Measurements from ENCODE around the gene SNED1.

Gene SNED1

GRCh38 chr2:241006412-241006811 is 8.0 kb downstream of the SNED1 start:
- in situ Hi-C loops (cut with MboI; ENCODE audit: low pct_unique_long_range_greater_than_20kb, low sequenced_read_pairs, unreplicated experiment): no loop called here
- no peak for DNase-seq (ENCODE audit: low spot score)
- no peak for TF ChIP-seq CTCF (IDR thresholded peaks at IDR 0.05; ENCODE audit: extremely low read depth, insufficient read depth, missing control alignments)

- DNase-seq (ENCODE audit: low spot score): no peak
- TF ChIP-seq CTCF (IDR thresholded peaks at IDR 0.05; ENCODE audit: extremely low read depth, insufficient read depth, missing control alignments): no peak
- in situ Hi-C loops (cut with MboI; ENCODE audit: low pct_unique_long_range_greater_than_20kb, low sequenced_read_pairs, unreplicated experiment): no loop called here
These were observed 8.7 kb downstream of the SNED1 start for GRCh38 chr2:241007111-241007510.

- in situ Hi-C loops (cut with MboI; ENCODE audit: low pct_unique_long_range_greater_than_20kb, low sequenced_read_pairs, unreplicated experiment): no loop called here
- no peak for DNase-seq (ENCODE audit: low spot score)
- no peak for TF ChIP-seq CTCF (IDR thresholded peaks at IDR 0.05; ENCODE audit: extremely low read depth, insufficient read depth, missing control alignments)
These were observed 9.7 kb downstream of the SNED1 start for GRCh38 chr2:241007880-241008710.

- TF ChIP-seq CTCF (IDR thresholded peaks at IDR 0.05; ENCODE audit: extremely low read depth, insufficient read depth, missing control alignments): no peak
- in situ Hi-C loops (cut with MboI; ENCODE audit: low pct_unique_long_range_greater_than_20kb, low sequenced_read_pairs, unreplicated experiment): no loop called here
- no peak for DNase-seq (ENCODE audit: low spot score)
These were observed 10.3 kb downstream of the SNED1 start for GRCh38 chr2:241008711-241009121.

GRCh38 chr2:241009191-241009590 is 10.8 kb downstream of the SNED1 start:
- no peak for DNase-seq (ENCODE audit: low spot score)
- in situ Hi-C loops (cut with MboI; ENCODE audit: low pct_unique_long_range_greater_than_20kb, low sequenced_read_pairs, unreplicated experiment): no loop called here
- no peak for TF ChIP-seq CTCF (IDR thresholded peaks at IDR 0.05; ENCODE audit: extremely low read depth, insufficient read depth, missing control alignments)

- DNase-seq (ENCODE audit: low spot score): peak; percentile 65
- in situ Hi-C loops (cut with MboI; ENCODE audit: low pct_unique_long_range_greater_than_20kb, low sequenced_read_pairs, unreplicated experiment): no loop called here
These were observed 11.4 kb downstream of the SNED1 start for GRCh38 chr2:241009601-241010530.

More at GRCh38 chr2:241009601-241010530, 11.4 kb downstream of the SNED1 start:
- no peak for TF ChIP-seq CTCF (IDR thresholded peaks at IDR 0.05; ENCODE audit: extremely low read depth, insufficient read depth, missing control alignments)
